ENCODE results near the gene SLC12A8.

Gene SLC12A8

DNA sequence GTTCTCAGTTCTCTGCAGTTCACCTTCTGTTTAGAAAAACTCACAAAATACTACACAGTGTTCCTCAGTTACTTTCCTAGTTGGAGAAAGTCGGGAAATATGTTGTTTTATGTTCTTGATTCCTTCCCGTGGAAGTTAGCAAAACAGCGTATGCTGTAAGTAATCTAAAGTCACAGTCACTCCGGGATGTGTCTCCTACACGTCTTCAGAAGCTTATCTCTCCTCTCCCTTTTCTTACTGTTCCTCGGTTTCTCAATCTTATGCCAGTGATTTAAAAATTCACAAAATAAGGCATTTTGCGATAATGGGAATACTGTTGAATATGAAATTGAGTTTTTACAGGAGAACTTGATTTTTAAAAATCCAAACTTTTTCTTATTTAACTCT is 158.5 kb downstream of the SLC12A8 start:
- no peak for DNase-seq (ENCODE audit: low read depth in 2 of 2)

DNA sequence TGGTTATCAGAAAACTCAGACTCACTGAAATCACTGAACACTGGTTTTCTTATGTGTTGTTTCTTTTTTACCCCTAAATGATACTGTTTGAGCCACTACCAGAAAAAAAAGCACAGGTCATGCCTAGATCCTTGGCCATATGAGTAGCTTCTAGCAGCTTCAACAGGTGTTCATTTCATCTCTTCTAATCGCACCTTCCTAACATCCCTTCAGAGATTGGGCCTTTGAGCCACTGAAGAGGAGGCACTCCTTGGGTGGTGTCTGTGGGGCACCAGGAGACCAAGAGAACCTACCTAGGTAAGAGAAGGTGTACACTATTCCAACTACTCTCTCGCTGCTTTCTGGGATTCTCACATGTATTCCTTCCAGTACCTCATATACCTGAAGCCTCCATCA is 159.2 kb downstream of the SLC12A8 start:
- no peak for DNase-seq (ENCODE audit: low read depth in 2 of 2)

DNA sequence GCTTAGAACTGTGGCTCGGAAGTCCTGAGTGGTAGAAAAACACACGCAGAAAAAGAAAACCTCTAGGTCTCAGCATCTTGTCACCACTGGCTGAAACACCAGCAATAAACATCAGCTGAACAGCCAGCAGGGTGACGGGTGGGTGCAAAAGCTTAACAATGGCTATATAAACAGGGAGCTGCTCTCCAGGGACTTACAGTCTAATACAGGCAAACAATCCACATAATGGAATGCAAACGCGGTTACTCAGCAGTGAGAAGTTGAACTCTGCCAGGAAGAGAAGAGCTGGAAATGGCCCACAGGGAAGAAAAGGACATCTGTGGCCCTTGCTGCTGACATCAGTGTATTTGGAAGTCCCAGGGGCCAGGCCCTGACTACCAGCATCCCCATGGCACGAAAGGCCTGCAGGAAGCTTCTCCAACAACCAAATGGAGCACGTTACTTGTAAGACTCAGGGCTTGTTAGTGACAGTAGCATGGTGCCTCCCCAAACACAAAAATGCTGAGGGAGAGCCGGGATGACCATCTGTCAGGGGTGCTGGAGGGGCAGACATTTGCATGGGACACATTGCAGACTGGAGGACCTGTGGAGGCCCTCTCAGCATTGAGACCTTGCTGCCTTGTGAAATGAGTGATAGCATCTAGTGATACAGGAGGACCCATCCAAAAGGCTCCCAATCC is 159.8 kb downstream of the SLC12A8 start:
- no peak for DNase-seq (ENCODE audit: low read depth in 2 of 2)

DNA sequence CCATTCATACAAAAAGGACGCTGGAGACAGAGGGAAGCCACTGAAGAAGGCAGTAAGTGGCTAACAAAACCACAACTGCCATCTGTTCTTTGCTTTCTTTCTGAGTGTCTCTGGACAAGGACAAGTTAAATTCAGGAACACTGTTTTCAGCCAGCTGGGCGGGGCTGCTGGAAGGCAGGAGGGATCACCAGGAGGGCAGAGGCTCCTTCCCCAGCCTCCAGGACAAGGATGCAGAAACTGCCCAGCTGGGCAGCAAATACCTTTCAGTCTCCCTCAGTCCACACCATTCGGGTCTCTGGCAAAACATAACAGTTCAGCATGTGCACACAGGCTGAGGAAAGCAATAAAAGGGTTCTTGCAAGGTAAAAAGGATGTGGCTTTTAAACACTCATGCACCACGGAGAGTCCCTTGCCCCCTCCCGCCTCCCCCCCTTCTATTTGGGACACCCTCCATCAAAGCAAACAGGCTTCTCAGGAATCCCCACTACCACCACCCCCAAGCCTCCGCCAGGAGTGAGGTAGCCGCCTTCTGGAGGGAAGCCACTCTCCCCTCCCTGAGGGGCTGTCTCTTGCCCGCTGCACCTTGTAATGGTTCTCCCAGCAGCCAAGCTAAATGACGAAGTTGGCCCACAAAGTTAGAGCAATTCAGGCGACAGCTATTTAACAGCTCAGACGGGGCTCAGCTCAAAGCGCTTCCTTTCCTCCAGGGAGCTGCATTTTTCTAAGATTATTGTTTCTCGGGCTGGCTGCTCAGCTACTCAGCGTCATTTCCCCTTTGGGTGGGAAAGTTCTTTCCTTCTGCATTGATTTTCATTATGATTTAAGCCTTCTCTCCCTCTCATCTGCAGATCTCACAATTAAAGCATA is 160.6 kb downstream of the SLC12A8 start:
- DNase-seq (ENCODE audit: low read depth in 2 of 2): peak; percentile 51 to 58

DNA sequence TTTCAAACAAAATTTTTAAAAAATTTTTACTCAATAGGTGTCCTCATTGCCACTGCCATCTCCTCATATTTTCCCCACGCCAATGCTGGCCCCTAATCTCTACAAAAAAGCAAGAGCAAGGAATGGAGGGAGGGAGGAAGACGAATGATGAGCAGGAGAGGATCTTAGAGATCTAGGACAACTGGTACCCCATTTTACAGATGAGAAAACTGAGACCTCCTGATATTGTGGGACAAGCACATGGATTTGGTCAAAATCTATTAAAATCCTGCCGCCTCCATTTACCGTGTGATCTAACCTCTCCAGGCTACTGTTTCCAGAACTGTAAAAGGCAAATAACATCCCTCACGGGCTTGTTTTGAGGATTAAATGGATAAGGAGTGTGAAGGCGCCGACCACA is 161.3 kb downstream of the SLC12A8 start:
- DNase-seq (ENCODE audit: low read depth in 2 of 2): no peak

DNA sequence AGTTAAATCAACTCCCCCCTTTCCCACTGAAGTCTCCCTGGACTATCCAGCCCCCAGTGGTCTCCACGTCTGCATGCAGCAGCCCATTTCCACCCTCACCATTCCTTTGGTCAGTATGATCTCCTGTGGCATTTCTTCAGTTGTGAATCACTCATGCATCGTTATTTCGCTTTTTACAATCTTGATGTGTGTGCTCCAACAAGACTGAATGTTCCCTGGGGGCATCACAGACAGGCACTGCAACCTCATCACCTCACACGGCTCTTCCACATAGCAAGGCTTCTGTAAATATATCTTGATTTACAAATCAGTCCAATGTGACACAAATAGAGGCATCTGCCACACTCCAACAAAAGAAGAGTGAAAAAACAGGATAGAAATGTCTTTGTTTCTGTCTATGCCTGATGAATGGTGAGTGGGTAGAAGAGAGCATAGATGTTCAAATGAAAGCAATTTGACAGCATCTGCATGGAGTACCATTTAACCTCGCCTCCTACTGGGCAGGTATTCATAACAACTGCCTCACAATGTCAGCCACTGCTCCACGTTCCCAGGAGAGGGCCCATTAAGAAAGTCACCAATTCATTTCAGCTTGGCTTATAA is 162.0 kb downstream of the SLC12A8 start:
- DNase-seq (ENCODE audit: low read depth in 2 of 2): no peak

DNA sequence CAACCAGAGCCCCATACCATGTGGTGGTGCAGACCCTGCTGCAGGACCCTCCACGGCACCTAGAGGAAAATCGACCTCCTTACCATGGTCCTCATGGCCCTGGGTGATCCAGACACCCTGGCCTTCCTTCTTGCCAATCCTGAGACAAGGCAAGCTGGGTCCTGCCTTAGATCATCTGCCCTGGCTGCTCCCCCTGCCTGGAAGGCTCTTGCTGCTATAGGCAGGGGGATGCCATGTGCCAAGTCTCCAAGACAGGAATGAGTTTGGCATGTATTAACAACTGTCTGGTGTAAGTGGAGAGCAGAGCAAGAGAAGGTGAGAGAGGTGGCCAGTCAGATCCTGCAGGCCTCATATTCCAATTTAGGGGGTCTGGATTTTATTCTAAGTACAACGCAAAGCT is 164.3 kb downstream of the SLC12A8 start:
- DNase-seq (ENCODE audit: low read depth in 2 of 2): no peak

DNA sequence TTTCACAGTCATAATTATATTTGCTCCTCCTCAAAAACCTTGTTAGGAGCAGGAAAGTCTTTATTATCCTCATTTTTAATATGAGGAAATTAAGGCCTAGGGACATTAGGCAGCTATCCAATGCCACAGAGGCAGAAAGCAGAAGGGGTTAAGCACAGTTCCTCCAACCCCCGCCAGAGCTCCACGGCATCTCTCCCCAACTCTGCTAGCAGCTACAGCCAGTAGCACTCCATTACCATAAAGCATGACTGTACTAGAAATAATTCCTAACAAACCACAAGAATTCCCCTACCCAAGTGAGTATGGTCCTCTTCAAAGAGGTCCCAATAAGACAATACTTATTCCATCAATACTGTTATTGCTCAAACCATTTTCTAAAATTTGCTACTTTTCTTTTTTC is 166.6 kb downstream of the SLC12A8 start:
- no peak for DNase-seq (ENCODE audit: low read depth in 2 of 2)

DNA sequence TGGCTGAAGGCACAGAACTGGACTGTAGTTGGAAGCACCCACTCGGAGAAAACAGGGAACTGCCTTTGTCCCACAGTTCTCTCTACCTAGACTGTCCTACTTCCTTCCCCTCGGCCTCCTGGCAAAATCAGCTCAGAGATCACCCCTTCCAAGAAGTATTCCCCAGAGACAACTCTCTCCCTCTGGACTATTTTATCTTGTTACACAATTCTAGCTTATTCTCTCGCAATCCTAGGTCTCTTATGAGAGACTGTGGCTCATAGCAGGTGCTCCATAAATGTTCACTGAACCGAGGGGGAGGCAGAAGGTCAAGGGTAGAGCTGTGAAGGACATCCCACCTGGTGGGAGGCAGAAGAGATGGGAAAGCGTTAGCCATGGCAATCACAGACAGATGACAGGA is 167.4 kb downstream of the SLC12A8 start:
- DNase-seq (ENCODE audit: low read depth in 2 of 2): no peak

DNA sequence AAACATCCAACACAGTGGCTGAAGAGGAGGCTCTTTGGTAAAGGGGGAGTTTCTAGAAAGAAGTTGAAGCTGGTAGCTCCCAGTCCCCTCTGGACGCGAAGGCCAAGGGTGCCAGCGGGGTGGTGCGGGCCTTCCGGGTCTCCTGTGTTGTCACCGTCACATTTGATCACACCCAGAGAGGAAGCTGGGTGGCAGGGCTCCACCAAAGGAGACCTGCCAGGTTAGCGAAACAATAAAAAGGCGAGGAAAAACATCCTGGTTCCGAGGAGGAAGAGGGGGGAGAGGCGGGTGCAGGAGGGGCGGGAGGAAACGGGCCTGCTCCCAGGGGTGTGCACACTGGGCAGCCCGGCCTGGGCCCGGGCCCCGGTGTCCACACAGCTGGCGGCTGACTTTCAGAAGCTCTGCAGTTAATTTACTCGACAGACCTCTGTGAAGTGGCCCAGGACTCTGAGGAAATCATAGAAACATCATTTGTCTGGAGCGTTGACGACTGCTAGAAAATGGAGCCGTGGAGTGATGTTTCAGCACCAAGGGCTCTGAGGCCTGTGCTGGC is 168.9 kb downstream of the SLC12A8 start:
- no peak for DNase-seq (ENCODE audit: low read depth in 2 of 2)

DNA sequence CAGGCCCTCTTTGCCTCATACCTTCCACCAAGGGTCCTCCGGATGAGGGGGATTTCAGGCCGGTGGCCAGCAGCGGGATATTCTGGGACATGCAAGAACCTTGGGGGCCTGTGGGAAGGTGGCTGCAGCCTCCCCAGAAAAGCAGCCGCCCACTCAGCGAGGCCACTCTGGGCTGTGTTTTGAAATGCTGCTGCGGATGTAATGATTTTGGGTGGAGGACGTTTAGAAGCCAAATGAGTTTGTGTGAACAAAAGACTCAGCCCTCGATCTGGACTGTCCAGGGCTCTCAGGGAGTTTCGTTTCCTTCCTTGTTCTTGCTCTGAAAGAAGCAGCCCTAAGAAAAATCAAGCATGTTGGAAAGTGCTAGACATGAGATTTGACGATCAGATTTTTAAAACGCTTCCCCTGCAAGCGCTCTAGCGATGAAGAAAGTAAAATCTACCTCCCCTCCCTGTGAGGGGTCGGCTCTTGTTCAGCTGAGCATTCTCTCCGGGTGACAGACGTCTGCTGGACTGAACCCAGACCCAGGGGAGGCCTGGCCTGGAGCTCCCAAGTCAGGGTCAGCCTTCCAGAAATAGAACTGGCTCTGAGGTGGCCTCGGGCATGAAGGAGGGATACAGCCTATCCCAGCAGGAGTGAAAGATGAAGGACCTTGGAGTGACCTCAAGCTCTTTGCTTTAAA is 169.7 kb downstream of the SLC12A8 start:
- no peak for DNase-seq (ENCODE audit: low read depth in 2 of 2)

DNA sequence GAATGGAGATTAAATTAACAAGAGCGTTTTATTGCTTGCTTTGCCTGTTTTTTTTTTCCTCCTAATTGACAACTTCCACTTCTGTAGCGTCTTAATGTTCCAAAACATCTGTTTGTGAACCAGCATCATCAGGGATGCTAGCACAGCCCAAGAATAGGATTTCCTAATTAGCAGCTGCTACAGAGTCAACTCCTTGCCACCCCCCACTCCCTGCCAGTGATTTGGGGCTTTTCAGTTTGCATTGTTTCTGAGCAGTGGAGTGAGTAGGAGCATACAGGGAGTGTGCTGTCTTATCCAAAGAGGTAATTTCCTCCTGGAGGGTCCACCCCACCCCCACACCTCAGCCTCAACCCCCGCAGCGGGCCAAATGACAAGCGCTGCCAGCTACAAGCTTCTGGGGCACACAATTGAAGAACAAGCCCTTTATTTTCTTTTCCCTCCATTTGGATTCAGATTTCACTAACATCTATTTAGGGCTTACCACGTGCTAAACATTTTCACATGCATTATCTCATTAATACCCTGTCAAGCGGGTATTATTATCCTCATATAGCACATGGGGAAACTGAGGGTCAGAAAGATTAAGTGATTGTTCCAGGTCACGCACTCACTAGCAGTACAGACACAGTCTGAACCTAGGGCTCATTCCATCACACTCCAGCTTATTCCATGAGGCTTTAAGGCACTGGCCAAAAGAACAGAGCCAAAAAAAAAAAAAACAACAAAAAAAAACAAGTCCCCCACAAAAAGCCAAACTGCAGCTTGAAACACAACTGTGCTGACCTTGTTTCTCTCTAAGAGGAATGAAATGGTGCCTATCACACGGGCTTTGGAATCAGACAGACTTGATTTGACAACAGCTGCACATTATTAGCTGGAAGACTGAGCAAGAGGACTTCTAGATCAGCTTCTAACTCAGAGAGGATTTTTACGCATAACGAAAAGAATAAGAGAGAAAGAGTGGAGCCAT is 173.1 kb downstream of the SLC12A8 start:
- DNase-seq (ENCODE audit: low read depth in 2 of 2): no peak

DNA sequence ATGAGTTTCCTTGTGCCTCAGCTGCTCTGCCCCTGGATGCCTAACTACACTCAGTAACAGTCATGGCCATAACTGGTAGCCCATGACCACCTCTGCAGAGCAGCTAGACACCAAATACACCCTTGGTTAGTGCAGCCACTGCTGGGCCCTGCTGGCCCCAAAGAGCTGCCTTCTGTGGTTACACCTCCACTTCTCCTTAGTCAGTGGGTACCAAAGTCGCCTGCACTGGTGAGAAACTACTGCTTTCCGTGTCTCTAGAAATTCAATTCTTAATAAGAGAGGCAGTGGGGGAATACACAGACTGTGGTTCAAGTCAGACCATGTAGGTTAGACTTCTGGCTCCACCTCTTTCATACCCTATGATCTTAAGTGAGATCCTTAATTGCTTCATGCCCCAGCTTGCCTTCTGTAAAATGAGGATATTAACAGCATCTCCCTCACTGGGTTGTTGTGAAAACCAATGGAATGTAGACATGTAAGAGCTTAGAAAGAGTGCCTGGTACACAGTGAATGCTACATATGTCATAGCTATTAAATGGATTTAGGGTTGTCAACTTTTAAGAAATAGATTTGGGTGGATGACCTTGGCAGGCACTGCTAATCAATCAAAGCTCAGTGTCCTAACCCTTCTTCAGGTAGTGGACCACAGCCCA is 174.9 kb downstream of the SLC12A8 start:
- no peak for DNase-seq (ENCODE audit: low read depth in 2 of 2)

DNA sequence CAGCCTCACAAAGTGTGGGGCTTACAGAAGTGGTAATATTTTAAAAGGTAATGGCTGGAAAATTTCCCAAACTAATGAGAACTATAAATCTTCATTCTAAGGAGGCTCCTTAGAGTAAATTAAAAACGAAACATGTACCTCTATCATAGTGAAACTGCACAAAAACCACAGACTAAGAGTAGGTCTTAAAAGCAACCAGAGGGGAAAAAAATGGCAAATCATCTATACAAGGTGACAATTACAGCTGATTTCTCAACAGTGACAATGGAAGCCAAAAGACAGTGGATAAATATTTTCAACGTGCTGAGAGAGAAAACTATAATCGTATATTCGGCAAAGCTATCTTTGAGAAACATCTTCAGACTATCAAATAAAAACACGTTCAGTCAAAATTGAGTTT is 177.3 kb downstream of the SLC12A8 start:
- no peak for DNase-seq (ENCODE audit: low read depth in 2 of 2)

DNA sequence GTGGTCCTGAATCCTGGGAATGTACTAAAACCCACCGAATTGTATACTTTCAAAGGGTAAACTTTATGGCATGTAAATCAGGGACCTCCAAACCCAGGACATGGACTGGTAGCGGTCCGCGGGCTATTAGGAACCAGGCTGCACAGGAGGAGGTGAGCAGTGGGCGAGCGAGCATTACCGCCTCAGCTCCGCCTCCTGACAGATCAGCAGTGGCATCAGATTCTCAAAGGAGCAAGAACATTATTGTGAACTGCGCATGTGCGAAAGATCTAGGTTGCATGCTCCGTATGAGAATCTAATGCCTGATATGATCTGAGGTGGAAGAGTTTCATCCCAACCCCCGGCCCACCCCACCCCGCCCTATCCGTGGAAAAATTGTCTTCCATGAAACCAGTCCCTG is 178.9 kb downstream of the SLC12A8 start:
- no peak for DNase-seq (ENCODE audit: low read depth in 2 of 2)

DNA sequence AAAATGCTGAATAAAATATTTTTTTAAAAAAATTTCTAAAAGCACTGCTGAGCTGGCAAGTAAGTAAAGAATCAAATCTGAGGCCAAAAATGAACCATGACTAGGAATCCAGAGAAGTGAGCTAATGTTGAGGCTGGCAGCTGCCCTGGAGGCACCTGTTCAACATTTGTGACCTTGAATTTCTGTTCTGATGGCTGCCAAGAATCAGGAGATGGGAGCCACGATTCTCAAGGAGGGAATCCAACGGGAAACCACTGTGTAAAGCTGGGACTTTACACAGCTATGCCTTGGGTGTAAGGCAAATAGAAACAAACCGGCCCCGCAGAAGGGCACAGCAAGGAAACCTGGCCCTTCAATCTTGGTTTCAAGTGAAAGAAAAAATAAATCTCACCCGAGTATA is 179.4 kb downstream of the SLC12A8 start:
- DNase-seq (ENCODE audit: low read depth in 2 of 2): no peak

DNA sequence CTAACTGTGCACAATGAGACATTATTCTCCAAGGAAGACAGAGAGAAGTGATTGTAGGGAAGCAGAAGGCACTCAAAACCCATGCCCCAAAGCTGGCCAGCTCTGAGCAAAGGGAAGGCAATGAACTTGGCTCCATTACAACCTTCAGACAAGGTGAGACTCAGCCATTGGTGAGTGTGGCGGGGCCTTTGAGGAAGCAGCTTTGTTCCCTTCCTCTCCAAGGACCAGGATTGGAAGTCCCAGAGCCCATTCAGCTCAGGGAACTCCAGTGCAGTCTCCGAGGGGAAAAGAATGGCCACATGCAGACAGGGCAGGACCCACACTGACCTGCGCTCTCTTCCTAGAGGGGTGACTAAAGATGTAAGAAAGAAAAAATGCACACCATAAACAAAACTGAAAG is 179.9 kb downstream of the SLC12A8 start:
- DNase-seq (ENCODE audit: low read depth in 2 of 2): no peak
